Measurements from ENCODE around the gene PDILT. TPM values are rescaled to one million over a fixed set of nuclear protein-coding genes. Genes with fewer than 3 reads are reported as not detected.

Gene PDILT
- total and polyA plus RNA-seq, 12 donors: not detected

- Histone ChIP-seq H3K27me3 (peaks cover 4% of the 10 kb centered on the region), H3K9me3 (replicated peaks in 1 of 3) (no peaks in the 10 kb centered on the region), H3K36me3 (replicated peaks in 1 of 2) (no peaks in the 10 kb centered on the region), H3K4me1 (replicated peaks in 1 of 2) (no peaks in the 10 kb centered on the region), H3K4me3 (no peak overlapping the region), H3K27ac (no peak overlapping the region)
- no peak for DNase-seq
- intact Hi-C loops (cut with DNase I): no loop called here
- TF ChIP-seq POLR2A (IDR thresholded peaks at IDR 0.05) (no peak), CTCF (IDR thresholded peaks at IDR 0.05) (no peak)
These were observed 51.2 kb downstream of the PDILT start for GRCh38 chr16:20353379-20353778.

- 61 to 70% (median 69%) methylated on average over 2 of the region's 2 CpGs for WGBS, 4 donors
- peaks cover 4% of the 10 kb centered on the region for H3K27me3 ChIP-seq
- no peak for DNase-seq
- H3K9me3 ChIP-seq (replicated peaks in 1 of 3): no peaks in the 10 kb centered on the region
- H3K4me3 ChIP-seq: no peak within 1 kb of the TSS
- intact Hi-C loops (cut with DNase I): no loop called here
- no peaks in the 10 kb centered on the region for H3K36me3 ChIP-seq (replicated peaks in 1 of 2)
- H3K4me1 ChIP-seq (replicated peaks in 1 of 2): no peaks in the 10 kb centered on the region
- H3K27ac ChIP-seq: no peak within 1 kb of the TSS
- no peak for TF ChIP-seq POLR2A (IDR thresholded peaks at IDR 0.05)
- no peak for TF ChIP-seq CTCF (IDR thresholded peaks at IDR 0.05)
These were observed 51.9 kb downstream of the PDILT start, which contains the start of gene UMOD for GRCh38 chr16:20352615-20353014. UMOD (minus strand) TSS chr16:20352715; CDS start chr16:20350737, 1,978 bp downstream.

GRCh38 chr16:20349615-20350014, 54.9 kb downstream of the PDILT start:
- Histone ChIP-seq H3K27ac (no peak overlapping the region), H3K4me3 (no peak overlapping the region), H3K4me1 (replicated peaks in 1 of 2) (no peaks in the 10 kb centered on the region), H3K27me3 (no peaks in the 10 kb centered on the region), H3K36me3 (replicated peaks in 1 of 2) (no peaks in the 10 kb centered on the region), H3K9me3 (replicated peaks in 1 of 3) (no peaks in the 10 kb centered on the region)
- TF ChIP-seq POLR2A (IDR thresholded peaks at IDR 0.05) (no peak), CTCF (IDR thresholded peaks at IDR 0.05) (no peak)
- WGBS, 4 donors: 67 to 74% (median 69%) methylated on average over 6 of the region's 6 CpGs
- intact Hi-C loops (cut with DNase I): no loop called here
- no peak for DNase-seq

GRCh38 chr16:20348365-20349185, 56.0 kb downstream of the PDILT start:
- H3K27ac ChIP-seq: no peak overlapping the region
- no peak overlapping the region for H3K4me3 ChIP-seq
- no peaks in the 10 kb centered on the region for H3K27me3 ChIP-seq
- H3K36me3 ChIP-seq (replicated peaks in 1 of 2): no peaks in the 10 kb centered on the region
- WGBS, 4 donors: 19 to 29% (median 25%) methylated on average over 27 to 77 of the region's 77 CpGs
- intact Hi-C loops (cut with DNase I): no loop called here
- no peaks in the 10 kb centered on the region for H3K9me3 ChIP-seq (replicated peaks in 1 of 3)
- DNase-seq: peak in 1 of 7 donors; percentile 13
- no peaks in the 10 kb centered on the region for H3K4me1 ChIP-seq (replicated peaks in 1 of 2)
- TF ChIP-seq POLR2A (IDR thresholded peaks at IDR 0.05) (no peak), CTCF (IDR thresholded peaks at IDR 0.05) (no peak)

All from adrenal gland (tissue), 12 donors.